Neural progenitor cell (in vitro differentiated cells): ENCODE data around the gene ADGRG1.

ENCODE experiments used
- EZH2 ChIP-seq: fragments of 200-600 bp; sonication (generic); IDR thresholded peaks from 2 replicates; pipeline ENCODE4 v1.6.1; 2017; ENCODE audit warnings: antibody characterized with exemption, mild to moderate bottlenecking, moderate library complexity
- EZH2phosphoT487 ChIP-seq: fragments of 200-600 bp; sonication (generic); IDR thresholded peaks from 2 replicates; pipeline ENCODE4 v1.6.1; 2017; ENCODE audit warnings: antibody characterized with exemption
- TF ChIP-seq, protein P1 (sequence below): fragments of 200-600 bp; sonication (generic); IDR thresholded peaks from 2 replicates; pipeline ENCODE4 v1.5.1; 2017; ENCODE audit warnings: antibody characterized with exemption, mild to moderate bottlenecking

DNA sequence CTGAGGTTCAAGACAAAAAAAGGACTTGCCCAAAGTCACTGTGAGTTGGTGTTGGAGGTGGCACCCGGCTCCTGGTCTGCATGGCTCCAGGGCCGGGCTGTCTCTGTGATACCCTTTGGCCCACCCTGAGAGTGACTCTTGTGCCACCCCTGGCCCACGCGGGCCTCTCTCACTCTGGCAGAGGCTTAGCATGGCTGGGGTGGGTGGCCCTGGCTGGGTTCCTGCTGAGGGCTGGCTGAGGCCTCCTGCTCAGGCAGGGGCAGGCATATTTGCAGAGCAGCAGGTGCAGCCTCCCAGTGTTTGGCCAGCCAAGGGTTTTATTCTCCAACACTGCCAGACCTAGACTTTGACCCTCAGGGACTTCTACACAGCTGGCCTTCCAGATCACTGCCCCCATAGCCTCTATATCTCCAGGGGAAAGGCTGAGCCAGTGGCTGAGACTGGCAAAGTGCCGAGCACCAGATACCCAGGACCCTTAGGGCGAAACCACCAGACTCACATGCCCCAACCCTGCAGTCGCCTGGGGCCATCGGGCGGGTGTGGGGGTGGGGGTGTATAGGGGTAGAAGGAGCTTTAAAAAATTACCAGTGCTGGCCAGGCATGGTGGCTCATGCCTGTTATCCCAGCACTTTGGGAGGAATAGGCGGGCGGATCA, 21.5 kb upstream of the ADGRG1 start:
- TF ChIP-seq, protein P1, sequence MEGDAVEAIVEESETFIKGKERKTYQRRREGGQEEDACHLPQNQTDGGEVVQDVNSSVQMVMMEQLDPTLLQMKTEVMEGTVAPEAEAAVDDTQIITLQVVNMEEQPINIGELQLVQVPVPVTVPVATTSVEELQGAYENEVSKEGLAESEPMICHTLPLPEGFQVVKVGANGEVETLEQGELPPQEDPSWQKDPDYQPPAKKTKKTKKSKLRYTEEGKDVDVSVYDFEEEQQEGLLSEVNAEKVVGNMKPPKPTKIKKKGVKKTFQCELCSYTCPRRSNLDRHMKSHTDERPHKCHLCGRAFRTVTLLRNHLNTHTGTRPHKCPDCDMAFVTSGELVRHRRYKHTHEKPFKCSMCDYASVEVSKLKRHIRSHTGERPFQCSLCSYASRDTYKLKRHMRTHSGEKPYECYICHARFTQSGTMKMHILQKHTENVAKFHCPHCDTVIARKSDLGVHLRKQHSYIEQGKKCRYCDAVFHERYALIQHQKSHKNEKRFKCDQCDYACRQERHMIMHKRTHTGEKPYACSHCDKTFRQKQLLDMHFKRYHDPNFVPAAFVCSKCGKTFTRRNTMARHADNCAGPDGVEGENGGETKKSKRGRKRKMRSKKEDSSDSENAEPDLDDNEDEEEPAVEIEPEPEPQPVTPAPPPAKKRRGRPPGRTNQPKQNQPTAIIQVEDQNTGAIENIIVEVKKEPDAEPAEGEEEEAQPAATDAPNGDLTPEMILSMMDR: no peak
- TF ChIP-seq EZH2 (no peak), EZH2phosphoT487 (no peak)
